ENCODE results near the gene EPAS1. TPM values are rescaled to one million over a fixed set of nuclear protein-coding genes. Genes with fewer than 3 reads are reported as not detected.
A peak's percentile ranks its signal among the peaks of the same experiment; 100 is the strongest.

The EPAS1 gene
- 1,738 TPM for total RNA-seq

GRCh38 chr2:46296840-46297545, at the start of gene EPAS1:
Gene EPAS1 (plus strand): TSS chr2:46297407. CDS start chr2:46297912, 505 bp downstream.
- intact Hi-C loops (cut with DNase I): loop anchor here (1.0 to 10.0 kb wide), 6 partner anchors 164 to 652 kb away; no protein-coding TSS in a partner anchor
- no peak for TF ChIP-seq CTCF (IDR thresholded peaks at IDR 0.05)
- H3K4me3 ChIP-seq: peak within 1 kb of the TSS; percentile 88 to 91
- no peaks in the 10 kb centered on the region for H3K36me3 ChIP-seq
- peak within 1 kb of the TSS; percentile 96 to 97 for H3K27ac ChIP-seq
- peaks cover 6 to 18% of the 10 kb centered on the region in 2 donors for H3K4me1 ChIP-seq
- H3K9me3 ChIP-seq: no peaks in the 10 kb centered on the region
- DNase-seq (ENCODE audit: low spot score in 2 of 2): peak; percentile 91 to 98
- no peaks in the 10 kb centered on the region for H3K27me3 ChIP-seq

- no peak for TF ChIP-seq CTCF (IDR thresholded peaks at IDR 0.05)
- H3K9me3 ChIP-seq: no peaks in the 10 kb centered on the region
- intact Hi-C loops (cut with DNase I): no loop called here
- H3K27ac ChIP-seq: no peak overlapping the region
- H3K4me3 ChIP-seq: no peak overlapping the region
- no peaks in the 10 kb centered on the region for H3K36me3 ChIP-seq
- no peak for DNase-seq (ENCODE audit: low spot score in 2 of 2)
- H3K4me1 ChIP-seq: no peaks in the 10 kb centered on the region
- no peaks in the 10 kb centered on the region for H3K27me3 ChIP-seq
Observed at GRCh38 chr2:46248171-46248570, 49.0 kb upstream of the EPAS1 start.

- no peak for TF ChIP-seq CTCF (IDR thresholded peaks at IDR 0.05)
- no peaks in the 10 kb centered on the region for H3K4me1 ChIP-seq
- no peak for DNase-seq (ENCODE audit: low spot score in 2 of 2)
- no peaks in the 10 kb centered on the region for H3K27me3 ChIP-seq
- no peaks in the 10 kb centered on the region for H3K36me3 ChIP-seq
- intact Hi-C loops (cut with DNase I): no loop called here
- H3K9me3 ChIP-seq: no peaks in the 10 kb centered on the region
- no peak overlapping the region for H3K27ac ChIP-seq
- no peak overlapping the region for H3K4me3 ChIP-seq
Observed at GRCh38 chr2:46249654-46250053, 47.6 kb upstream of the EPAS1 start.

GRCh38 chr2:46252891-46253659, 44.1 kb upstream of the EPAS1 start:
- DNase-seq (ENCODE audit: low spot score in 2 of 2): no peak
- H3K36me3 ChIP-seq: no peaks in the 10 kb centered on the region
- intact Hi-C loops (cut with DNase I): no loop called here
- no peak overlapping the region for H3K4me3 ChIP-seq
- no peaks in the 10 kb centered on the region for H3K4me1 ChIP-seq
- H3K27me3 ChIP-seq: no peaks in the 10 kb centered on the region
- H3K9me3 ChIP-seq: no peaks in the 10 kb centered on the region
- H3K27ac ChIP-seq: no peak overlapping the region
- TF ChIP-seq CTCF (IDR thresholded peaks at IDR 0.05): no peak

GRCh38 chr2:46254474-46254873, 42.7 kb upstream of the EPAS1 start:
- Histone ChIP-seq H3K36me3 (no peaks in the 10 kb centered on the region), H3K9me3 (no peaks in the 10 kb centered on the region), H3K27ac (no peak overlapping the region), H3K4me1 (no peaks in the 10 kb centered on the region), H3K4me3 (no peak overlapping the region), H3K27me3 (no peaks in the 10 kb centered on the region)
- DNase-seq (ENCODE audit: low spot score in 2 of 2): no peak
- intact Hi-C loops (cut with DNase I): no loop called here
- TF ChIP-seq CTCF (IDR thresholded peaks at IDR 0.05): no peak
